Measurements from ENCODE around the gene XNDC1N. TPM values are rescaled to one million over a fixed set of nuclear protein-coding genes. Genes with fewer than 3 reads are reported as not detected.

XNDC1N gene
- total and polyA plus RNA-seq, 9 of the 15 experiments (the other 6 are each of a cell fraction or from before 2014, with no cell fraction given) = 6.8 to 11.4 (median 9.7) TPM

- TF ChIP-seq ZNF280A (IDR thresholded peaks at IDR 0.05; ENCODE audit: low read depth, partially characterized antibody) (no peak), ZNF280B (CRISPR knock-in tag; IDR thresholded peaks at IDR 0.05) (no peak), ZBTB49 (CRISPR knock-in tag; IDR thresholded peaks at IDR 0.05; ENCODE audit: borderline replicate concordance) (no peak), MXI1 (IDR thresholded peaks at IDR 0.05; ENCODE audit: low read depth, low read length) (peak; percentile 44; the same call in 1 of the 2 replicates), SP2 (IDR thresholded peaks at IDR 0.05; ENCODE audit: extremely low read depth, low read depth, low read length, poor library complexity, severe bottlenecking) (peak; percentile 41), FOXM1 (IDR thresholded peaks at IDR 0.05; ENCODE audit: low read depth) (peak; percentile 83), FOXM1 (CRISPR knock-in tag; IDR thresholded peaks at IDR 0.05; ENCODE audit: low read depth) (no peak), PHF8 (IDR thresholded peaks at IDR 0.05; ENCODE audit: borderline replicate concordance, low read length) (peak; percentile 89; the same call in 1 of the 2 replicates), MCM2 (IDR thresholded peaks at IDR 0.05; ENCODE audit: low read depth) (no peak), CREB3L1 (IDR thresholded peaks at IDR 0.05; ENCODE audit: borderline replicate concordance, low read depth) (peak; percentile 88; the same call in 1 of the 2 replicates), MAX (CRISPR knock-in tag; IDR thresholded peaks at IDR 0.05) (0 out of 2 replicates have a peak, but pooled peaks have one; percentile 47), SIN3A (IDR thresholded peaks at IDR 0.05; ENCODE audit: borderline replicate concordance in 2 of 2, control insufficient read depth in 1 of 2, low read depth in 2 of 2, low read length in 2 of 2) (peak; percentile 72 to 78; a peak in 3 of 4 replicates), DPF2 (IDR thresholded peaks at IDR 0.05) (peak; percentile 66), THAP12 (CRISPR knock-in tag; IDR thresholded peaks at IDR 0.05) (peak; percentile 60; the same call in 1 of the 2 replicates), SRSF9 (IDR thresholded peaks at IDR 0.05; ENCODE audit: borderline replicate concordance, low read depth, low read length) (no peak), ATF7 (IDR thresholded peaks at IDR 0.05) (peak; percentile 65; the same call in 1 of the 2 replicates)
Measured at GRCh38 chr11:71928737-71929443, 496 bp upstream of the XNDC1N start, which contains the start of gene RNF121 (continued).
